Tibial nerve (tissue), 4 donors: ENCODE measurements around the gene HLF.

Experiments used
- CTCF ChIP-seq, 5 experiments: fragments of 200-600 bp in 3 of 5; fragments of 450-650 bp in 2 of 5; sonication (generic) in 3 of 5; IDR thresholded peaks; one replicate each; pipeline ENCODE4 v1.5.1; 2016 to 2019; ENCODE audit warnings: antibody characterized with exemption in 5 of 5, mild to moderate bottlenecking in 3 of 5, moderate library complexity in 2 of 5
- EP300 ChIP-seq, 2 donors: sonication (generic); formaldehyde crosslinking; IDR thresholded peaks; one replicate each; pipeline ENCODE4 v1.6.1; 2017; ENCODE audit warnings: antibody characterized with exemption in 2 of 2, mild to moderate bottlenecking in 1 of 2

DNA sequence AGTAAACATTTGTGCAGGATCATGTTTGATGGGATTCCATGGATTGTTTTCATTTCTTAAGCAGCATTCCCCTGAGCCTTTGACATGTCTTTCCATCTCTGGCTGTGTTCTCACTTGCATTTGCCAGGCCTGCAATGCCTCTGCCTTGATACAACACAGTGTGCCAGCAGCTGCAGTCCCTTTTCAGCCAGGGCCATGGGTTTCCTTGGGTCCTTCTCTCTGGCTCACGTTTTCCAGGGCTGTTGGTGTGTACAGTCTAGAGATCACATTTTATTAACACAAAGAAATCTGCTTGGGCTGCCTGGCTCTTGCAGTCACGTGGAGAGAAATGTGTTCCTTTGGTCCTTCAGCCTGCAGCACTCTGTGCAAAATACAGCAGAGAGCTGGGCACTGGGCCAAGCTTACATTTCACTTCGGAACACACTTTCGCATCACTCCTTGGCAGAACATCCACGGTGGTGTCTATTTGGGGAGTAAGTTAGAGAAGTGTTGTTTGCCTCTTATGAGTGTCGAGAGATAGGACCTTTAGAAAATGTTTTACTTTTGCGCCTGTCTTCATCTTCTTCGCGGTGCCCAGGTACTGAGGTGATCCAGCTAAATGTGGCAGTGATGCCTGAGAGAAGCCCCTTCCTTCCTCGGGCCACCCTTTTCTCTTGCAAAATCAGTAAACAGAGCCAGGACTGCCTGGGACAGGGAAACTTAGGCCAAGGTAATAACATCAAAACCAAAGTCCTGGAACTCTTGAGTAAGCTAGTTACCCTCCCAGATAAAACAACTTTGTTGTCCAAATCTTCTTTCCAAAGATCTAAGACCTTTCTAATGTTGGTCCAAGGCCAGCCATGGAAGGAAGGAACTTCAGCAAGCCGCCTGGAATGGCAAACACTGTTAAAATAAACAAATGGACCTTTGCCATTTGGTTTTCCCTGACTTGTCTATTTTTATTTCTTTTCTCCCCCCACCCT is 20.9 kb downstream of the HLF start:
- TF ChIP-seq CTCF (IDR thresholded peaks at IDR 0.05), result no peak
- peak; percentile 14 to 82 for TF ChIP-seq EP300 (IDR thresholded peaks at IDR 0.05)
